ENCODE results near the gene CIPC.

CIPC gene

GRCh38 chr14:77143071-77143470 lies 45.0 kb downstream of the CIPC start:
- in situ Hi-C loops (cut with HindIII; ENCODE audit: low sequenced_read_pairs), result no loop called here

GRCh38 chr14:77144412-77145115 lies 46.5 kb downstream of the CIPC start:
- in situ Hi-C loops (cut with HindIII; ENCODE audit: low sequenced_read_pairs), result no loop called here

- in situ Hi-C loops (cut with HindIII; ENCODE audit: low sequenced_read_pairs), result no loop called here
Measured at GRCh38 chr14:77145975-77146740, 48.1 kb downstream of the CIPC start.

DNA sequence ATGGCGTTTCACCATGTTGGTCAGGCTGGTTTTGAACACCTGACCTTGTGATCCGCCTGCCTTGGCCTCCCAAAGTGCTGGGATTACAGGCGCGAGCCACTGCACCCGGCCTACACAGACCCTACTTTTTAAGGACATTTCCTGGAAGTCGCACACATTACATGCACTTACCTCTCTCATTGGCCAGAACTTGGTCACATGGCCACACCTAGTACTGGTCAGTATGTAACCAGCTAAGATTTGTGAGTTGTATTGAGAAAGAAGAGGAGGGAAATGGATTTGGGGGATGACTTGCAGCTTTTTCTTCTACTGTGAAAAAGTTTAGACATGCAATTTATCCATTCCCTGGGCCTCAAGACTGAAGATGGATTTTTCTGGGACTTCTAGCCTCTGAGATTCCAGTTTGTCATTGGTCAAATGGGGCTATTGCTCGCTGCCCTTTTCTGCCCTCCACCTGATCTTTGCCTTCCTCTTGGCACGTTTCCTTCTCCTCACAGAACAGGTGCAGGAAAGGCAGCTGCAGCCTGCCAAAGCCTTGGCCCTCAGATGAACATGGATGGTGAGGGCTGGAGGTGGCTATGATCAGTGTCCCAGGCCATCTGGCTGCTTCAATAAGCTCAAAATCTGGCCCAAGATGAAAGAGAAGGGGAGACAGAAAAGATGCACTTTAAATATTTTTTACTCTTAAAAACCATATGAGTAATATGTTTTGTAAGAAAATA lies 50.6 kb downstream of the CIPC start:
- in situ Hi-C loops (cut with HindIII; ENCODE audit: low sequenced_read_pairs), result no loop called here

DNA sequence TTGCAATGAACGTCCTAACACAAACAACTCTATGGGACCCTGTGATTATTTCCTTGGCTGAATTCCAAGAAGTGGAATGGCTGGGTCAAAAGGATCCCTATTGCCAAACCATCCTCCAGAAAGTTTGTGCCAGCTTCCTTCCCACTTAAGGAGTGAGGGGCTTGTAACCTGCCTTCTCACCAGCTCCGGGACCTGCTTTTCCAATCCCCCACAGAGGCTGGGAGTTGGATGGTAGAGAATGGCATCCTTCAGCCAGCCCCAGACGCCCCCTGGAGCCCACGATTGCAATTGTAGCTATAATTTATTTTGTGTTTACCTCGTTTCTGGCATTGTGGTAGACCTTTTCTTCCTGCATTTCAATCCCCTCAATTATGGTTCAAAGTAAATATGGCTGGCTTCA lies 53.2 kb downstream of the CIPC start:
- in situ Hi-C loops (cut with HindIII; ENCODE audit: low sequenced_read_pairs), result no loop called here

- in situ Hi-C loops (cut with HindIII; ENCODE audit: low sequenced_read_pairs), result no loop called here
Measured at GRCh38 chr14:77151918-77152588, 54.0 kb downstream of the CIPC start.

DNA sequence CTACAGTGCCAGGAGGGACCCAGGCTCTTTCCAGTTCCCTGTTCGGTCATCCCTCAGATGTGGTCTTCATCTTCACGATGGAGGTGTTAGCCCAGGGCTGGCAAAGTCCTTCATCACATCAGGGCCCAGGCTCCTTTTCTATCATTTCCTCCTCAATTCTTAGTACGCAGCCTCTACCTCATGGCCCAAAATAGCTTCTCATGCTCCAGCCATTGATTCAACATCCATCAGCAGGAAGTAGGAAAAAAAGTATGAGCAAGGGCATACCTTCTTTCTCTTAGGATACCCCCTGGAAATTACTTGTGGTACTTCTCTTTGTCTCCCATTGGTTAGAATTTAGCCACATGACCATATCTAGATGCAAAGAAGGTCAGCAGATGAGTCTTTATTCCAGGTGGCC lies 55.7 kb downstream of the CIPC start:
- in situ Hi-C loops (cut with HindIII; ENCODE audit: low sequenced_read_pairs), result no loop called here

GRCh38 chr14:77154421-77154820 lies 56.4 kb downstream of the CIPC start:
- in situ Hi-C loops (cut with HindIII; ENCODE audit: low sequenced_read_pairs), result no loop called here

- in situ Hi-C loops (cut with HindIII; ENCODE audit: low sequenced_read_pairs), result no loop called here
Measured at GRCh38 chr14:77155083-77155482, 57.0 kb downstream of the CIPC start.

- in situ Hi-C loops (cut with HindIII; ENCODE audit: low sequenced_read_pairs), result no loop called here
Measured at GRCh38 chr14:77157740-77158139, 59.7 kb downstream of the CIPC start.

DNA sequence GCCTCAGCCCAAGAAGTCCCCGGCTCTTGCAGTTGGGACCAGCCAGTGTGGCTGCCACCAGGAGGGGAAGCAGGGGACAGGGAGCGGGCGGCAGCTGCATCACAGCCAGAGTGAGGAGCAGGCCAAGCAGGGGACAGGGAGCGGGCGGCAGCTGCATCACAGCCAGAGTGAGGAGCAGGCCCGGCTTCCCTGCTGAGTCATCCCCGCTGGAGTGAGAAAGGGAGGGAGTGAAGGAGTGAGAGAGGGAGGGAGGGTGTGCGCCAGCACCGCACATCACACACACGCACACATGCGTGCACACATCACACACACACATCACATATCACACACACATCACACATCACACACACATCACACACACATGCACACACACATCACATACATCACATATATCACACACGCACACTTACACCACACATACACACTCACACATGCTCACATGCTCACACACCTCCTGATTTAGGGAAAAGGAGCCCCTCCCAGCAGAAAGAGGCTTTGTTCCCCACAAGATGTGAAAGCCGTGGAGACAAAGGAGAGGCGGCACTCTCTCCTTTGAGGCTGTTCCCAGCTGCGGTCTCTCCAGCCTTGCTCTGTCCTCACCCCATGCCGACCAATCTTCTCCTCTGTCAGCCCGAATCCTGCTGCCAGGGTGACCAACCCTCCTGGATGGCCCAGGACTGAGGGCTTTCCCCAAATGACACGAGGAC lies 60.3 kb downstream of the CIPC start:
- in situ Hi-C loops (cut with HindIII; ENCODE audit: low sequenced_read_pairs), result no loop called here

DNA sequence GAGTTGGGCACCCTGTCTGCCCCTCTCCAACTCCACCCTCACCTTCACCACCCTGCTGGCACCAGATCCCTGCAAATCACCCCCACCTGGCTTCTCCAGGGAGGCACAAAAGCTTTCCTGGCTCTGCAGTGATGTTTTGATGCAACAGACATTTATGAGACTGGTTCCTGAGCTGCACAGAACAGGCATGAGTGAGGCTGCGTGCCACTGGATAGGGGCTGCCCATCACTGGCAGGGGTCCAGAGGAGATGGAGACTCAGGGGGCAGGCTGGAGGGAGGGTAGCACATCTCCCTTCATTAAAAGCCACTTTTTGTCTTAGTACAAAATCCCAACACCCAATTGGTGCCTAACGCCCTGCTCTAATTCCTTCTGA lies 60.8 kb downstream of the CIPC start:
- in situ Hi-C loops (cut with HindIII; ENCODE audit: low sequenced_read_pairs), result no loop called here

DNA sequence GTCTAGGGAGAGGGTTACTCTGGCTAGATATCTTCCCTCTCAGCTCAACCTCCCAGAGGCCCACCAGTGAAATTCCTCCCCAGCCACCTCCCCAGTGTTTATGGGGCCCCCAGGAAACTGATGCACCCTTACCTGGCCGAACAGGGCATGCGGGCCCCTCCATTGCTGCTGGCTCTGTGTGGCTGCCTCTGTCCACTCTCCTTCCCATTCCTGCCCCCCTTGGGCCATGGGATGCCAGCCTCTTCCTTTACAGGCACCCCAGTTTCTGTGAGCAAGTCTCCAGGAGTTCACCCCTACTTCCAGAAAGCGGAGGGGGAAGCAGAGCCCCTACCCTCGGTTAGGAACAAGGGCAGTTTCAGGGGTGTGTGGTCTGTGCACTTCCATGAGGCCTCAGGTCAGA lies 63.0 kb downstream of the CIPC start:
- in situ Hi-C loops (cut with HindIII; ENCODE audit: low sequenced_read_pairs), result no loop called here
